ENCODE results near the gene TRAPPC3.
"Not testable (repeated sequence)": the region's sequence is repeated elsewhere in the genome, so short reads cannot be mapped to it uniquely, and the experiment has no call there.

TRAPPC3 gene

DNA sequence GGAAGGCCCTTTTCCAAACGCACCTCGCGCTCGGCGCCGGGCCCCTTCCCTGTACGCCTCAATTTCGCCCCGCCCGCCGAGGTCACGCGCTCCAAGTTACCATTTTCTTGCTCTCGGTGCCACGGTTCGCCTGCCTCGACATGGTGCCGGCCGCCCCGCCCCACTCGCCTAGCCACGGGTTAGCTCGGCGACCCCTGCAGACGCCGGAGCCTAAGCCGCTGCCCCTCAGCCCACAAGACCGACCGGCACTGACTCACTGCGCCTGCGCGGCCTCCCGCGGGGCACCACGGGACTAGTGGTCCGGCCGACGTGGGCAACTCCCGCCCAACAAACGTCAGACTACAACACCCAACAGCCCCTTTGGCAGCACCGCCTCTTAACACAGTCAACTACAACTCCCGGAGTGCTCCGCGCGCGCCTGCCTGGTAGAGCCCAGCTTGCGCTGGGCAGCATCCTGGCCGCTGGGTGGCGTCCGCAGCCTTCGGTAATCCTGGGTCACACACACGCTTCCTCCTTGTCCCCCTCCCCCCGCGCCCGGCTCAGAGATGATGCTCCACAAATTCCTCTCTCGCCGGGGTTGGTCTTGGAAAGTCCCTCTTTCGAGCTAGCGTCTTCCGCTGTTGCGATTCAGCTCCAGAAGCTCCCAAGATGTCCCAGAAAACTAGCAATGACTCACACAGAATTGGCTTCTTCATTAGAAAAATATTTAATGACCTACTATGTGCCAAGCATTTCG, at the start of gene TRAPPC3:
Gene TRAPPC3, minus strand, starts transcription at position 250 of the 736 bp plus-strand sequence. Its CDS starts 108 bp downstream, at position 142.
- peak within 1 kb of the TSS; percentile 91 to 92 for H3K9ac ChIP-seq (ENCODE audit: low read depth in 1 of 2, low read length in 2 of 2)
- H3K27me3 ChIP-seq (ENCODE audit: control insufficient read depth in 2 of 2, insufficient read depth in 2 of 2, low read length in 2 of 2) = no peaks in the 10 kb centered on the region
- H3K36me3 ChIP-seq (ENCODE audit: control insufficient read depth in 2 of 2, insufficient read depth in 2 of 2, low read length in 2 of 2) = no peaks in the 10 kb centered on the region
- H3K9me3 ChIP-seq (ENCODE audit: control insufficient read depth in 2 of 2, low read length in 2 of 2) = no peaks in the 10 kb centered on the region
- H3K4me3 ChIP-seq (ENCODE audit: low read length in 2 of 2) = peak within 1 kb of the TSS; percentile 88 to 94
- H3K27ac ChIP-seq (ENCODE audit: low read depth in 2 of 2, low read length in 2 of 2) = peak within 1 kb of the TSS; percentile 90 to 95
- peaks cover 28 to 30% of the 10 kb centered on the region in 2 donors for H3K4me1 ChIP-seq (ENCODE audit: control insufficient read depth in 2 of 2, insufficient read depth in 2 of 2, low read length in 2 of 2)

DNA sequence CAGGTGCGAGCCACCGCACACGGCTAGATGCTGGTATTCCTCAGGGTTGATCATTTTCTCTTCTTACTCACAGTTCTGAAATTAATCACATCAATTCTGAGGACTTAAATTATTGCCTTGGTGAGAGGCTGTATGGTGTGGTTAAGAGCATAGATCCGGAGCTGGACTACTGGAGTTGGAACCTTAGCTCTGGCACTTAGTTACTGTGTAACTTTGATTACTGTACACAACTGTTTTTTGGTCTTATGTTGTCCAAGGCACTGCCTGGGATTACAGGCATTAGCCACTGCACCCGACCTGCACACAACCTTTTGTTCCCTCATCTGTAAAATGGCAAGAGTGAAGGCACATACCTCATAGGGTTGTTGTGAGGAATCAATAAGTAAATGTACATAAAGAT, 49.4 kb upstream of the TRAPPC3 start:
- Histone ChIP-seq H3K9me3 (ENCODE audit: control insufficient read depth in 2 of 2, low read length in 2 of 2) (no peaks in the 10 kb centered on the region), H3K9ac (ENCODE audit: low read depth in 1 of 2, low read length in 2 of 2) (no peak overlapping the region), H3K4me3 (ENCODE audit: low read length in 2 of 2) (no peak overlapping the region), H3K36me3 (ENCODE audit: control insufficient read depth in 2 of 2, insufficient read depth in 2 of 2, low read length in 2 of 2) (no peaks in the 10 kb centered on the region), H3K27me3 (ENCODE audit: control insufficient read depth in 2 of 2, insufficient read depth in 2 of 2, low read length in 2 of 2) (no peaks in the 10 kb centered on the region), H3K27ac (ENCODE audit: low read depth in 2 of 2, low read length in 2 of 2) (no peak overlapping the region), H3K4me1 (ENCODE audit: control insufficient read depth in 2 of 2, insufficient read depth in 2 of 2, low read length in 2 of 2) (no peaks in the 10 kb centered on the region)

DNA sequence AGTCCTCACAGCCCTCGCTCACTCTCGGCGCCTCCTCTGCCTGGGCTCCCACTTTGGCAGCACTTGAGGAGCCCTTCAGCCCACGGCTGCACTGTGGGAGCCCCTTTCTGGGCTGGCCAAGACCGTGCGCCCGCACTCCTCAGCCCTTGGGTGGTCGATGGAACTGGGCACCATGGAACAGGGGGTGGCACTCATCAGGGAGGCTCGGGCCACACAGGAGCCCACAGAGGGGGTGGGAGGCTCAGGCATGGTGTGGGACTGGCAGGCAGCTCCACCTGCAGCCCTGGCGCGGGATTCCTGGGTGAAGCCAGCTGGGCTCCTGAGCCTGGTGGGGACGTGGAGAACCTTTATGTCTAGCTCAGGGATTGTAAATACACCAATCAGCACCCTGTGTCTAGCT, 47.5 kb upstream of the TRAPPC3 start:
- not testable (repeated sequence) for H3K27ac ChIP-seq (ENCODE audit: low read depth in 2 of 2, low read length in 2 of 2); H3K9ac ChIP-seq (ENCODE audit: low read depth in 1 of 2, low read length in 2 of 2); H3K4me1 ChIP-seq (ENCODE audit: control insufficient read depth in 2 of 2, insufficient read depth in 2 of 2, low read length in 2 of 2); H3K9me3 ChIP-seq (ENCODE audit: control insufficient read depth in 2 of 2, low read length in 2 of 2); H3K4me3 ChIP-seq (ENCODE audit: low read length in 2 of 2); H3K27me3 ChIP-seq (ENCODE audit: control insufficient read depth in 2 of 2, insufficient read depth in 2 of 2, low read length in 2 of 2); H3K36me3 ChIP-seq (ENCODE audit: control insufficient read depth in 2 of 2, insufficient read depth in 2 of 2, low read length in 2 of 2)

DNA sequence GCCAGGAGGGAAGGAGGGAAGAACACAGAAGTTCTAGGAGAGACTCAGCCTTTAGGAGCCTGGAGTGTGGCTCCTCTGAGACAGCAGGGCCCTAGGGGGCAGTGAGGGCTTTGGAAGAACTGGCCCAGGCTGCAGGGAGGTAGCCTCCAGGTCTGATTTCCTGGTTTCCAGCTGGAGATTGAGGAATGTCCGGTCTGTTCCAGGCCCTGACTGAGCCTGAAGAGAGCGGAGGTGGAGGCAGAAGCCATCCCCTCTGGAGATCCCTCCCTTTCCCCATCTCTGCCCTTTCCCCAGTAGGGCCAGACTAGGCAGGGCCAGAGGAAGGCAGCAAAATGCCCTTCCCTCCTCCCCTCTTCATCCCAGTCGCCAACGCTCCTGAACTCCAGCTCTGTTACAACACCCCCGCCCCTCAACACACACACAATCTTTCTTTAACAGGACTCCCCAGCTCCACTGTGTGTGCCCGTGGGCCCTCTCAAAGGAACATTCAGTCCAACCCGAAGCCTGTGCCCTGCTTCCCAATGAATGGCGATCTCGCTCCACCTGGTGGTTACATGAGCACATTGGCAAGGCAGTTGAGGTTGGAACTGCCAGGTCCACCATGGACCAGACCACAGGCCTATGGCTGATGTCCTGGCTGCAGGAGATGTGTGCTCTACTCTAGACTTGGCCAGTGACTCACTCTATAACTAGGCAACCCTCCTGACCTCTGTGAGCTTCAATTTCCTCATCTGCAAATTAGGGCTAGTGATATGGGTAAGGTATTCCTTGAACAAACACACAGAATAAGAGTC, 38.7 kb upstream of the TRAPPC3 start:
- no peak overlapping the region for H3K4me3 ChIP-seq (ENCODE audit: low read length in 2 of 2)
- H3K27ac ChIP-seq (ENCODE audit: low read depth in 2 of 2, low read length in 2 of 2) = peak overlapping the region; percentile 70 to 74
- peaks cover 6 to 7% of the 10 kb centered on the region in 2 donors for H3K4me1 ChIP-seq (ENCODE audit: control insufficient read depth in 2 of 2, insufficient read depth in 2 of 2, low read length in 2 of 2)
- no peaks in the 10 kb centered on the region for H3K27me3 ChIP-seq (ENCODE audit: control insufficient read depth in 2 of 2, insufficient read depth in 2 of 2, low read length in 2 of 2)
- H3K36me3 ChIP-seq (ENCODE audit: control insufficient read depth in 2 of 2, insufficient read depth in 2 of 2, low read length in 2 of 2) = no peaks in the 10 kb centered on the region
- no peaks in the 10 kb centered on the region for H3K9me3 ChIP-seq (ENCODE audit: control insufficient read depth in 2 of 2, low read length in 2 of 2)
- H3K9ac ChIP-seq (ENCODE audit: low read depth in 1 of 2, low read length in 2 of 2) = peak overlapping the region; percentile 44 to 56

DNA sequence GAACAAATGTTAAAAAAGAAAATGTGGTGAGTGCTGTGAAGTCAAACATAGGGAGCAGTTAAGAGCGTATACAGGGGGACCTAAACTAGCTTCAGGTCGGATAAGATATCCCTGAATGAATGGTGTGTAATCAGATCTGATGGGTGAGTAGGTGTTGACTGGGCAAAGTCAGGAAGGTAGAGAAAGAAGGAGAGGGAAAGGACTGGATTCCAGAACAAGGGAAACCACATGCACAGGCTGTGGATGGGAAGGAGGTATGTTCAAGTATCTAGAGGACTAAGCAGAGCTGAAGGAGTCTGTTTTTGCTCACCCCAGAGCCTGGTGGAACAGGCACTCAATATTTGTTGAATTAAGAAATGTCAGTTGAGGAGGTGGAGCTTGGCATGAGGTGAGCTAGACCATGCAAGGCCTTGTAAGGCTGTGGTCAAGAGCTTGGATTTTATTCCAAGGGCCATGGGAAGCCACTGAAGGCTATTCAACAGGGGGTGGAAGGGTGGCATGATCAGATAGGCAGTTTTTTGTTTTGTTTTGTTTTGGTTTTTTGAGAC, 34.1 kb upstream of the TRAPPC3 start:
- Histone ChIP-seq H3K4me3 (ENCODE audit: low read length in 2 of 2) (no peak overlapping the region), H3K36me3 (ENCODE audit: control insufficient read depth in 2 of 2, insufficient read depth in 2 of 2, low read length in 2 of 2) (peaks cover 17 to 21% of the 10 kb centered on the region in 2 donors), H3K9ac (ENCODE audit: low read depth in 1 of 2, low read length in 2 of 2) (no peak overlapping the region), H3K27me3 (ENCODE audit: control insufficient read depth in 2 of 2, insufficient read depth in 2 of 2, low read length in 2 of 2) (no peaks in the 10 kb centered on the region), H3K27ac (ENCODE audit: low read depth in 2 of 2, low read length in 2 of 2) (peak overlapping the region in 1 of 2 donors; percentile 11), H3K4me1 (ENCODE audit: control insufficient read depth in 2 of 2, insufficient read depth in 2 of 2, low read length in 2 of 2) (peaks cover 6 to 16% of the 10 kb centered on the region in 2 donors), H3K9me3 (ENCODE audit: control insufficient read depth in 2 of 2, low read length in 2 of 2) (no peaks in the 10 kb centered on the region)

DNA sequence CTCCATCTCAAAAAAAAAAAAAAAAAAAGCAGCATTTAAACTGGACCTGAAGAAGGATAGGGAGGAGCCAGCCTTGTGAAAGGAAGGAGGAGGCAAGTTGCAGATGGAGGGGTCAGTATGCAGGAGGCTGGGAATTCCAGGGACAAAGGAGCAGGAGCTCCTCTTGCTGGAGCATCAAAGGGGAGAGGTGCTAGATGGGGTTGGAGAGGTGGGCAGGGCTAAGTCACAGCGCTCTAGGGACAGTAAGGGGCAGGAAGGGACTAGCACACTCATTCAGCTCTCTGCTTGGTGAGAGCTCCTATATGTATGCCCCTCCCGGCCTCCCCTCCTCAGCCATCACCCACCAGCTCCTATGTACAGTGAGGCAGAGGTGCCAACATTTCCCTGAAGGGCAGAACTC, 33.4 kb upstream of the TRAPPC3 start:
- no peak overlapping the region for H3K9ac ChIP-seq (ENCODE audit: low read depth in 1 of 2, low read length in 2 of 2)
- peaks cover 2 to 12% of the 10 kb centered on the region in 2 donors for H3K4me1 ChIP-seq (ENCODE audit: control insufficient read depth in 2 of 2, insufficient read depth in 2 of 2, low read length in 2 of 2)
- H3K36me3 ChIP-seq (ENCODE audit: control insufficient read depth in 2 of 2, insufficient read depth in 2 of 2, low read length in 2 of 2) = peaks cover 17 to 22% of the 10 kb centered on the region in 2 donors
- H3K27ac ChIP-seq (ENCODE audit: low read depth in 2 of 2, low read length in 2 of 2) = peak overlapping the region in 1 of 2 donors; percentile 11
- no peak overlapping the region for H3K4me3 ChIP-seq (ENCODE audit: low read length in 2 of 2)
- no peaks in the 10 kb centered on the region for H3K9me3 ChIP-seq (ENCODE audit: control insufficient read depth in 2 of 2, low read length in 2 of 2)
- H3K27me3 ChIP-seq (ENCODE audit: control insufficient read depth in 2 of 2, insufficient read depth in 2 of 2, low read length in 2 of 2) = no peaks in the 10 kb centered on the region

DNA sequence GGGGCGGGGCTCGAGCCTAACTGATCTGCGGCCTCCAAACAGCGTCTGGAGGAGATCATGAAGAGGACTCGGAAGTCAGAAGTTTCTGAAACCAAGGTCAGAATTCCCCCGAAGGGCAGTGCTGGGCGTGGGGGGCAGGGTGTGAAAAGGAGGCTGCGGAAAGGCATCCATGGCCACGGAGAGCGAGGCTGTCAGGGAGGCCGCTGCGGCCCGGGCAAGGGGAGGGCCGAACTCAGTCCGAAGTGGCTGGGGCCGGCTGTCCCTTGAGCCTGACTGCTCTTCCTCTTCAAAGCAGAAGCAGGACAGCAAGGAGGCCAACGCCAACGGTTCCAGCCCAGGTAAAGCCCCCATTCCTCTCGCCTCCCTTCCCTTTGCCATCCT, 29.9 kb upstream of the TRAPPC3 start:
- peaks cover 30 to 41% of the 10 kb centered on the region in 2 donors for H3K36me3 ChIP-seq (ENCODE audit: control insufficient read depth in 2 of 2, insufficient read depth in 2 of 2, low read length in 2 of 2)
- H3K27ac ChIP-seq (ENCODE audit: low read depth in 2 of 2, low read length in 2 of 2) = peak overlapping the region; percentile 79 to 81

DNA sequence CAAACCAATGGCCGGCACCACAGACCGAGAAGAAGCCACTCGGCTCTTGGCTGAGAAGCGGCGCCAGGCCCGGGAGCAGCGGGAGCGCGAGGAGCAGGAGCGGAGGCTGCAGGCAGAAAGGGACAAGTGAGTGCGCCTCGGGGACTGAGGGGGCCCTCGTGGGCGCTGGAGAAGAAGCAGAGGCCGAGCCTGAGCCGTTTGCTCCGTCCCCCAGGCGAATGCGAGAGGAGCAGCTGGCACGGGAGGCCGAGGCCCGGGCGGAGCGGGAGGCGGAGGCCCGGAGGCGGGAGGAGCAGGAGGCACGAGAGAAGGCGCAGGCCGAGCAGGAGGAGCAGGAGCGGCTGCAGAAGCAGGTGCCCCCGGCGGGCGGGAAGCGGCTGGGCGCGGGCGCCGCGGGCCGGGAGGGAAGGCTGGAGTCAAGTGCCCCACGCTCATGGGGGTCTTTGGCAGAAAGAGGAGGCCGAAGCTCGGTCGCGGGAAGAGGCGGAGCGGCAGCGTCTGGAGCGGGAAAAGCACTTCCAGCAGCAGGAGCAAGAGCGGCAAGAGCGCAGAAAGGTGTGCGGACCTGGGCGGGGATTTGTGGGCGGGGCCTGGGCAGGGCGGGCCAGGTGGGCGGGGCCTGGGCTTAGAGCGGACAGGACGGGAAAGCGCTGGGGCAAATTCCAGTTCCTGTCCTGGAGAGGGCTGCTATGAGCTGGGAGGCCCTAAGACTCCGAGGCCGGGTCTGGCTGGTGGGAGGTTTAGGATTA, 29.4 kb upstream of the TRAPPC3 start:
- Histone ChIP-seq H3K9ac (ENCODE audit: low read depth in 1 of 2, low read length in 2 of 2) (peak overlapping the region; percentile 24 to 61), H3K36me3 (ENCODE audit: control insufficient read depth in 2 of 2, insufficient read depth in 2 of 2, low read length in 2 of 2) (peaks cover 35 to 47% of the 10 kb centered on the region in 2 donors), H3K27me3 (ENCODE audit: control insufficient read depth in 2 of 2, insufficient read depth in 2 of 2, low read length in 2 of 2) (no peaks in the 10 kb centered on the region), H3K9me3 (ENCODE audit: control insufficient read depth in 2 of 2, low read length in 2 of 2) (no peaks in the 10 kb centered on the region), H3K4me1 (ENCODE audit: control insufficient read depth in 2 of 2, insufficient read depth in 2 of 2, low read length in 2 of 2) (peaks cover 3 to 11% of the 10 kb centered on the region in 2 donors), H3K4me3 (ENCODE audit: low read length in 2 of 2) (peak overlapping the region; percentile 50 to 61), H3K27ac (ENCODE audit: low read depth in 2 of 2, low read length in 2 of 2) (peak overlapping the region; percentile 79 to 81)

More for the DNA sequence above, 29.9 kb upstream of the TRAPPC3 start:
- Histone ChIP-seq H3K4me3 (ENCODE audit: low read length in 2 of 2) (peak overlapping the region; percentile 49 to 52), H3K9me3 (ENCODE audit: control insufficient read depth in 2 of 2, low read length in 2 of 2) (no peaks in the 10 kb centered on the region), H3K9ac (ENCODE audit: low read depth in 1 of 2, low read length in 2 of 2) (peak overlapping the region in 1 of 2 donors; percentile 61), H3K27me3 (ENCODE audit: control insufficient read depth in 2 of 2, insufficient read depth in 2 of 2, low read length in 2 of 2) (no peaks in the 10 kb centered on the region), H3K4me1 (ENCODE audit: control insufficient read depth in 2 of 2, insufficient read depth in 2 of 2, low read length in 2 of 2) (peaks cover 3 to 11% of the 10 kb centered on the region in 2 donors)

DNA sequence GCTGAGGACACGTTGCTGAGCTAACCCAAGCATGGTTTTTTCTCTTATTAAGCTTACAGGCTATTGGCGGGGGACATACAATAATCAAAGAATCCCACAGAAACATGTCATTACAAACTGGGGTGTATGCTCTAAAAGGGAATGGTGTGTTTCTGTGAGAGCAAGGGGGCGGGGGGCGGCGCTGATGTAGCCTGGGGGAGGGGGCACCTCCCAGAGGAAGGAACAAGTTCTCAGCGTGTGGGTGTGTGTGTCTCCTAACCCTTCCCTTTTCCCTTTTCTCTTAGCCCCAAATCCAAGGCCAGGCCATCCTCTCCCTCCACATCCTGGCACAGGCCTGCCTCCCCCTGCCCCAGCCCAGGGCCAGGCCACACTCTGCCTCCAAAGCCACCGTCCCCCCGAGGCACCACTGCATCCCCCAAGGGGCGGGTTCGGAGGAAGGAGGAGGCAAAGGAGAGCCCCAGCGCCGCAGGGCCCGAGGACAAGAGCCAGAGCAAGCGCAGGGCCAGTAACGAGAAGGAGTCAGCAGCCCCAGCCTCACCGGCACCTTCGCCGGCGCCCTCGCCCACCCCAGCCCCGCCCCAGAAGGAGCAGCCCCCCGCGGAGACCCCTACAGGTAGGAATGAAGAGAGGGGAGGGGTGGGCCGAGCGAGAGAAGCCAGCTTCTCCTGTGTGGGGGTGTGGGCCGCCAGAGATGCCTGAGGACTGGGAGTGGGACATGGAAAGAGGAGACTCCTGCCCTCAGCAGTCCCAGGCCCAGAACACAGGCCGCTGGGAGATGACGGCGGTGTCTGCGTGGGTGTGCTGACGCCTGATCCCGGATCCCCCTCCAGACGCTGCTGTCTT, 28.5 kb upstream of the TRAPPC3 start:
- Histone ChIP-seq H3K9ac (ENCODE audit: low read depth in 1 of 2, low read length in 2 of 2) (peak overlapping the region in 1 of 2 donors; percentile 60), H3K27me3 (ENCODE audit: control insufficient read depth in 2 of 2, insufficient read depth in 2 of 2, low read length in 2 of 2) (no peaks in the 10 kb centered on the region), H3K4me1 (ENCODE audit: control insufficient read depth in 2 of 2, insufficient read depth in 2 of 2, low read length in 2 of 2) (peaks cover 3 to 11% of the 10 kb centered on the region in 2 donors), H3K9me3 (ENCODE audit: control insufficient read depth in 2 of 2, low read length in 2 of 2) (no peaks in the 10 kb centered on the region), H3K4me3 (ENCODE audit: low read length in 2 of 2) (peak overlapping the region; percentile 50 to 61), H3K27ac (ENCODE audit: low read depth in 2 of 2, low read length in 2 of 2) (peak overlapping the region; percentile 74 to 79), H3K36me3 (ENCODE audit: control insufficient read depth in 2 of 2, insufficient read depth in 2 of 2, low read length in 2 of 2) (peaks cover 42 to 54% of the 10 kb centered on the region in 2 donors)

Measured in mucosa of rectum (tissue), 2 donors.